ENCODE results near the gene CAPS2.

GRCh38 chr12:75269209-75269608, 60.9 kb downstream of the CAPS2 start:
- TF ChIP-seq POLR2A (IDR thresholded peaks at IDR 0.05) = no peak
- TF ChIP-seq, protein P1, sequence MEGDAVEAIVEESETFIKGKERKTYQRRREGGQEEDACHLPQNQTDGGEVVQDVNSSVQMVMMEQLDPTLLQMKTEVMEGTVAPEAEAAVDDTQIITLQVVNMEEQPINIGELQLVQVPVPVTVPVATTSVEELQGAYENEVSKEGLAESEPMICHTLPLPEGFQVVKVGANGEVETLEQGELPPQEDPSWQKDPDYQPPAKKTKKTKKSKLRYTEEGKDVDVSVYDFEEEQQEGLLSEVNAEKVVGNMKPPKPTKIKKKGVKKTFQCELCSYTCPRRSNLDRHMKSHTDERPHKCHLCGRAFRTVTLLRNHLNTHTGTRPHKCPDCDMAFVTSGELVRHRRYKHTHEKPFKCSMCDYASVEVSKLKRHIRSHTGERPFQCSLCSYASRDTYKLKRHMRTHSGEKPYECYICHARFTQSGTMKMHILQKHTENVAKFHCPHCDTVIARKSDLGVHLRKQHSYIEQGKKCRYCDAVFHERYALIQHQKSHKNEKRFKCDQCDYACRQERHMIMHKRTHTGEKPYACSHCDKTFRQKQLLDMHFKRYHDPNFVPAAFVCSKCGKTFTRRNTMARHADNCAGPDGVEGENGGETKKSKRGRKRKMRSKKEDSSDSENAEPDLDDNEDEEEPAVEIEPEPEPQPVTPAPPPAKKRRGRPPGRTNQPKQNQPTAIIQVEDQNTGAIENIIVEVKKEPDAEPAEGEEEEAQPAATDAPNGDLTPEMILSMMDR (IDR thresholded peaks at IDR 0.05) = no peak
